DMS153 (cell line): ENCODE measurements around the gene MICALL2.

Experiments used
- DNase-seq: peaks from one replicate; lab custom pipeline; 2025; lab: John Stamatoyannopoulos, UW

Gene MICALL2

DNA sequence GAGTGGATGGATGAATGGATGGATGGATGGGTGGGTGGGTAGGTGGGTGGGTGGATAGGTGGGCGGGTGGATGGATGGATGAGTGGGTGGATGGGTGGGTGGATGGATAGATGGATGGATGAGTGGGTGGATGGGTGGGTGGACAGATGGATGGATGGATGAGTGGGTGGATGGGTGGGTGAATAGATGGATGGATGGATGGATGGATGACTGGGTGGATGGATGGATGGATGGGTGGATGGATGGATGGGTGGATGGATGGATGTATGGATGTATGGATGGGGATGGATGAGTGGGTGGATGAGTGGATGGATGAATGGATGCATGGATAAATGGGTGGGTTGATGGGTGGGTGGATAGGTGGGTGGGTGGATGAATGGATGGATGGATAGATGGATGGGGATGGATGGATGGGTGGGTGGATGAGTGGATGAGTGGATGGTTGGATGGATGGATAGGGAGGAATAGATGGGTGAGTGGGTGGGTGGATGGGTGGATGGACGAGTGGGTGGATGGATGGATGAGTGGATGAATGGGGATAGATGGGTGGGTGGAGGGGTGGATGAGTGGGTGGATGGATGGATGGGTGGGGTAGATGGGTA, 43.8 kb downstream of the MICALL2 start:
- DNase-seq: no peak

DNA sequence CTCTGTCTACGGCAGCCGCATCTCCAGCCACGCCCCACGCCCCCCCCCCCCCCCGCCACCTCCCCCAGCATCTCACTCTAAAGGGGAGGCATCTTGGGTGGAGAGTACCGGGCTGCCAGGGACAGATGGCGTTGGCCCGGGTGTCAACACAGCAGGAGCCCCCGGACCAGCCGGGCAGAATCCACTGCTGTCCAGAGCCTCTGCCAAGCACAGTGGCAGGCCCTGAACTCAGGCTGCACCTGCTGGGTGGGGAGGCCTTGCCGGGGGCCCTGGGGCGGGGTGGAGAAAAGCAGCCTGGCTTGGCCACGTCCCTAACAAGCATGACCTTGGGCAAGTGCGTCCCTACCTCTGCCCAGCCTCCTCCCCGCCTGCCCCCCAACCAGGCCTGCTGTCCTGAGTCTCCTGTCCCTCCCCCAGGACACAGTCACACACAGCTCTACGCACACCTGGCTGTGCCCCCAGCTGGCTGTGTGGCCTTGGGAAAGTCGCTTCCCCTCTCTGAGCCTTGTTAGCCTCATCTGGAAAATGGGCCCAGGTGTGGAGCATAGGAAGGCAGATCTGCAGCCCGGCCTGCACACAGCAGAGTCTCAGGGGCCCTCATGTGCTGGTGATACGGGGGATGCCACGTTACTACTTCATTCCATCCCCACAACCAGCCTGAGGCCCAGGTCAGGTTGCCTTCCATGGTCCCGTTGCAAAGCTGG, 45.2 kb downstream of the MICALL2 start:
- DNase-seq: no peak

DNA sequence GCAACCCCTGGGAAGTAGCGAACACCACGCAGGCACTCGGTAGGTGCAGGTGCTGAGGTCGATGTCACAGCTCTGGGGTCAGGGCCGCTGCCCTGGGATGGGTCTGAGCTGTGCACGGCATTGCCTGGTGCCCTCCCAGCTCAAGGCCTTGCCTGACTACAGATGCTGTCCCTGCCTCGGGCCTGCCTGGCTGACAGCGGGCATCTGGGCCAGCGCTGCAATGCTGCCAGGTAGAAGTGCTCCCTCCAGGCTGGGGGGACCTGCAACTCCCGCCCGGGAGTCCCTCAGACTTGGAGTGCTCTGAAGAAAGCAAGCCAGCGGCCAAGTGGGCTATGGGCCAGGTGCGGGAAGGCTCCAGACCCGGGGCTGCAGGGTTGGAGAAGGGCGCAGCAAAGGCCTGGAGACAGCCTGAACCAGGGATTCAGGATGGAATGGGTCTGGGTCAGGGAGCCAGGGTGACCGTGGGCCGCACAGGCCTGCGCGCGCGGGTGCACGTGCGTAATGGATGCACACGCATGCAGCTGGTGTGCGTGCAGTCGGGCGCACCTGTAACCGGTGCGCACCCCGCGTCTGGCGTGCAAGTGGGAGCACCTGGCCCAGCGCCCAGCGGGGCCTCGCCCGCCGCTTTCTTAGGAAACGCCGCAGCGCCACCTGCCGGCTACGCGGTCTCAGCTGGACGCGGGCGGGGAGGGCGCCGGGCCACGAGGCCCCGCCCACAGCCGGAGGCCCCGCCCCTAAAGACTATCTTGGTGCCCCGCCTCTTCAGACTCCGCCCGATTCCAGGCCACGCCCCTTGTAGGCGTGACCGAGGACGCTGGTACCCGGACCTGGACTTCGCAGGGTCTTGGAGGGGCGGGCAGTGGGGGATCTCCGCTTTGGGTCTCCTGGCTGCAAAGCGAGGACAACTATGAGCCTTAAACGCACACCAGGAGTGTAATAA, 46.7 kb downstream of the MICALL2 start:
- peak; percentile 69 for DNase-seq

DNA sequence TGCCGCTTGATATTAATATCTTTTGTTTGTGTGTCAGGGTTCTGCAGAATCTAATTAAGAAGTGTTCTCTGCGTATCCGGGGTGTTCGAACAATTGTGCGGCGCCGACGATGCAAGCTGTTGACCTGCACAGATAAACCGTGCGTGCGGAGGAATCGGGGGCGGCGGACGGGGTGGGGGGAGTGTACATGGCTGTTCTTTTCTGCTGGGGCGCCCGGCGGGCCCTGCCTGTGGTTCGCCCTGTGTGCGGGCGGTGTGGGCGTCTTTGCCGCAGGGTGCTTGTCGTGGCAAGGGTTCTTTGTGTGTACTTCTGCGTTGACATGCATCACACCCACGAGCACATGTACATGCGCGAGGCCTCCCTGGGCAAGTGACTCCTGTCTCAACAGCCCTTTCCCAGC, 47.9 kb downstream of the MICALL2 start:
- DNase-seq: no peak

DNA sequence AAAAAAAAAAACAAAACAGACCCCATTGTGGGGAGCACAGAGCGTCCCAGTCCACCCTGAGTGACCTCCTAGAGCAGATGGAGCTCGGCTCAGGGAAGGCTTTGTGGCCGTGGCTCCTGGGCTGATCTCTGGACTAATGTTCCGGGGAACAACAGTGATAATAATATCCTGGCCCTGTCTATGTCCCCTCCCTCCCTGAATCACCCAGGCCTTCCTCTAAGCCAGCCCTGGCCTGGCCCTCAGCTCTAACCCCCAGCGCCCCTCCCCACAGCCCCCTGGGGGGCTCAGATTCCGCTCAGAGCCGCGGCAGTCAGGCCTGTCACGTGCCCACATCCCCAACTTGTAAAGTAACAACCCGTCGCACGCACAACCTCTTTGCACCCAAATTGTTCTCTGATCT, 48.3 kb downstream of the MICALL2 start:
- DNase-seq: no peak

DNA sequence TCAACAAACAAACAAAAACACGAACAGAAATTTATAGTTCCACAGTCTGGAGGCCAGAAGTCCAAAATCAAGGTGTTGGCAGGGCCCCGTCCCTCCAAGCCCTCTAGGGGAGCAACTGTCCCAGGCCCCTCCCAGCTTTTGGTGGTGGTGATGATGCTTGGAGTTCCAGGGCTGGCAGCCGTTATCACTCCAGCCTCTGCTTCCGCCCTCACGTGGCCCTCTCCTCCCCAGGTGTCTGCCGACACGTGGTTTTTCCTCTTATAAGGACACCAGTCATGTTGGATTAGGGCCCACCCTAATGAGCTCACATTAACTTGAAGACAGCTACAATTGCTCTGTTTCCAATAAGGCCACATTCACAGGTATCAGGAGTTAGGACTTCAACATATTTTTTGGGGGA, 49.7 kb downstream of the MICALL2 start:
- DNase-seq: no peak

DNA sequence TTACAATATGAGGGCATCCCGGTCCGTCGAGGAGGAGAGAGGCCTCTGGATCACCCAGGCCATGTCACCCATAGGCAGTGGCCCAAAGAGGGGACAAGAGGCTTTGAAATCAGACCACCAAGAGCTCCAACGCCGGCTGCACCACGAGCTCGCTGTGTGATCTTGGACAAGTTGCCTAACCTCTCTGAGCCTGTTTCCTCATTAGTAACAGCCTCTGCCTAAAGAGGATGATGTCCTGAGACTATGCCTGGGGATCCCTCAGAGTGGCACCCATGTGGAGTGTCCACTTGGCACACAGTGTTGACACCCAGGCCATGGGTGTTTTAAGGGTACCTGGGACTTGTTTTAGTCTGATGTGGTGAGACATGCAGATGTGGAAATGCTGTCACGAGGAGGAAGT, 50.8 kb downstream of the MICALL2 start:
- DNase-seq: no peak

DNA sequence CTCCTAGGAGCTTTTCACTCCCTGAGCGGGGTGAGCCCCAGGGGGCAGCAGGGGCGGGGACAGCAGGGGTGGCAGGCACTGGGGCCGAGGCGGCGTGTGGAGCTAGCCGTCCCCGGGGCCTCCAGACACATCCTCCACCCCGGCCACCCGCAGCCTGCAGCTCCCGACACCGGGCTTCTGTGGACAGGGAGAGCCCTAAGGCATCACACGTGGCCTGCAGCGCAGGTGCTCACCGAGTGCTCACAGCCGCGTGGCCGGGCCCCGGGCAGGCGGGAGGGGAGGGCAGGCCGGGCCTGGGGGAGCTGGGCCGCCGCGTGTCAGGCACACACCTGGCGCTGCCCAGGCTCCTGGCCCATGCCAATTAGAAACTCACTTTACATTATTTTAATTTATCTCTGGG, 51.4 kb downstream of the MICALL2 start:
- no peak for DNase-seq

DNA sequence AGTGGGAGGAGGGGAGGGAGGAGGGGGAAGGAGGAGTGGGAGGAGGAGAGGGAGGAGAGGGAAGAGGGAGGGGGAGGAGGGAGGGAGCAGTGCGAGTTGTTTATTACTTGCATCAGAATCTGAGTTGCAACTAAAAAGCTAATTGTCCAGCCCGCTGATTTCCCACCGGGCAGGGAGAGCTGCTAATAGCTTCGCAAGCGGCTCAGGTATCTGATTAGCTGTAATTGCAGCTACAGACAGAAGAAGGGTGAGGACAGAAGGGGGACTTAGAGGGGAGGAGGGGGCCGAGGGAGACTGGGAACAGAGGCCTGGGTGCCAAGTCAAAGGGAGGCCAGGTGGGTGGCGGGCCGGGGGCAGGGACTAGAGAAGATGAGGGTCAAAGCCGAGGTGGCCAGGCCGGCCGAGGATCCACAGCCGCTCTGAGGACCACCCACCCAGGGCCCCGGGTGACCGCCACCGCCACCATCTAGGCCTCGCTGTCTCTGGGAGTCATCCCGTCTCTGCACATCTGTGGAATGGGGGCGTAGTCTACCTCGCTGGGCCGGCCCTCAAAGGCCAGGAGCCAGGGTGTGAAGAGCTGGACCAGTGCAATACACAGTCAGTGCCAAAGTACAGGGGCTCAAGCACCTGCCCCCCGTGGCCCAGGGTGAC, 54.2 kb downstream of the MICALL2 start:
- no peak for DNase-seq

DNA sequence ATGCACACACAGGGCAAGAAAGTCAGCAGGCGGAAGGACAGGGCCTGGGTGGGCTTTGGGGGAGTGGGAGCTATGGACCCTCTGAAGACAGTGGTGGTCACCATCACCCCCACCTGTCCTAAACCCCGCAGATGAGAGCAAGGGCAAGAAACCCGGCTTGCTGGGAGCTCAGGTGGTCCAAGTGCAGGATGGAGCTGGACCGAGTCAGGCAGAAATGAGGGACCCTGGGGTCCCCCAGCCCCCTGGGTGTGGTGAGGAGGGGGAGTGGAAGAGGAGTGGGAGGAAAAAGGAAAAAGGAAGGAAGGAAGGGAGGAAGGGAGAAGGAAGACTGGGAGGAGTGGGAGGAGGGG, 54.8 kb downstream of the MICALL2 start:
- no peak for DNase-seq

DNA sequence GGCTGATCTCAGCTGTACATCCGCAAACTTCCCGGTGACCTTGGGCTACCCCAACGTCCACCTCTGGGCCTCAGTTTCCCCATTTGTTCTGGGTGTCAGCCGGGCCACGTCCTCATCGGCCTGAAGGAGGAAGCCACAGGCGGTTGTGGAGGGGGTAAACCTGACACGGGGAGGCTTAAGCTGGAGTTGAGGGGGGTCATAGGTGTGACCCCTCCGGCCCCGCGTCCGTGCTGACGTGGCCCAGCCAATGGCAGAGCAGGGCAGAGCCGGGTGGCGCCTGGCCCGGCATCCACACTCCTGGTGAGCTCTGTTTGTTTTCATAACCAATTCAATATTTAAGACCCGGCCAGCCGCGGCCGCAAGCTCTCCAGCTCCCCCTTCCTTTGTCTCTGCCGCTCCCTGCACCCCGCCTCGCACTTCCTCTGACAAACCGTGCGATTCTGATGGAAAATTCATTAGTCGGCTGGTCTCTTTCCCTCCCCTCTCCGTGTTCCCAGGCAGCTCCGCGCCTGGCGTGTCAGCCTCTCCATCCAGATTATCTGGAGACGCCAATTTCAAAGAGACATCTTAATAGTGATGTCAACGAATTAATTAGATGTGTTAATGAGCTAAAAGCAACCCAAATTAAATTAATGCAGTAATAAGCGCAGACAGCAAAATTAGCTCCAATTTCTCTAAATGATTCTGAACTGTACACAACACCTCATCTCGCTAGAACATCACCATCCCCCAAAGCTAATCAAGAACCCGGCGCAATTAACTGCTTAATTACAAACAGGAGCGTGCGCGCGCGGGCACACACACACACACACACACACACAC, 55.4 kb downstream of the MICALL2 start:
- peak; percentile 57 for DNase-seq

DNA sequence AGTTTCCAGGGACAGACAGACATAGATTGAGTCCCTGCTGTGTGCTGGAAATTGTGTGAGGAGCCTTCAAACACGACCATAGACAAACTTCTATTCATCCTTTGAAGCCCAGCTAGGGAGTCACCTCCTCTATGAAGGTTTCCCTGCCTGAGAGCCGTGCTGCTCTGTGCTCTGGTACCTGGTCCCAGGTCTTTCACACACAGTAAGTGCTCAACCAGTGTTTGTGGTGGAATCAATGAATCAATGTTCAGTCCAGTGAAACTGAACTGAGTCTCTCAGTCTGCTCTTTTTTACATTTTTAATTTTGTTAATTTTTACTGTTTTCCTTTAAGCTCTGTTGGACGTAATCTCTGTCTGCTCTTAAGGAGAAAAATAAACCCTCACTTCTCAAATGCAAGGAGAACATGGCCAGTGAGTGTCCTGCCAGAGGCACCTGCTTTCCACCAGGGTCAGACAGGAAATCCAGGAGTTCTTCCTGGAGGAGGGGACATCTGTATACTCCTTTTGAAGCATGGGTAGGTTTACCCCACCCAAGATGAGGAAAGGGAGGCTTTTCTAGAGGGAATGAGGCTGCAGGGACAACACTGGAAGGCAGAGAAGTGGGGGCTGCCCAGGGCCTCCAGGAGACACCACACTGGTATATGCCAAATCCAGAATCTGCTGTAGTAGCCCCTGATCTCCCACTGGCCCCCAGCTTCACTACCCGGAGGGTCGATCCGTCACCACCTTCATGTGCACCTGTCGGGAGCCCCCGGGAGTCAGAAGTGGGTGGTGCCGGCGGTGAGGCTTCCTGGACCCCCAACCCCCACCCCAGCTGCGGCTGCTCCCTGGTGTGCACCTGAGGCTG, 56.3 kb downstream of the MICALL2 start:
- DNase-seq: no peak

DNA sequence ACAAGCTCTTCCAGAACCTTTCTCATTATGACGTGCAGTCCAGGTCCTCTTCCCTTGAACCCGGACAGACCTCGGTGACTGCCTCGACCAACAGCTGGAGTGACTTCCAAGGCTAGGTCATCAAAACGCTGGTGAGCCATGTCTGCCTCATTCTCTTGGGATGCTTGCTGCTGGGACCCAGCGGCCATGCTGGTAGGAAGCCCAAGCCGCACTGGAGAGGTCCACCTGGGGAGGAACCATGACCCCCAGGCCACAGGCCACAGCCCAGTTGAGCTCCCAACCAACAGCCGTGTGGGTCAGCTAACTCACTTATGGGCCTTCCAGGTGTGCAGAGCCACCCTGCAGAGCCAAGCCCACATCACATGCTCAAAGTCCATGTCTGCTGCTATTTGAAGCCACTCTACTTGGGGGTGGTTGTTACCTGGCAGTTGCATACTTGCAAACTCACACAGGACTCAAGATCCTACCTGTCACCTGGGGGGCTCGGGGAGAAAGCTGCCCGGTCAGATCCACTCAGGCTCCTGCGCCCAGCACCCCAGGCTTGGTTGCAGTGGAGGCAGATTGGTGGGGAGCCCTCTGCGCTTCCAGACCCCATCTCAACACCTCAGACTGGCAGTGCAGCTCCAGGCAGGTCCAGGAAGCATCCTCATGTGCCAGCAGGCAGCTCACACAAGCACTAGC, 57.0 kb downstream of the MICALL2 start:
- no peak for DNase-seq

DNA sequence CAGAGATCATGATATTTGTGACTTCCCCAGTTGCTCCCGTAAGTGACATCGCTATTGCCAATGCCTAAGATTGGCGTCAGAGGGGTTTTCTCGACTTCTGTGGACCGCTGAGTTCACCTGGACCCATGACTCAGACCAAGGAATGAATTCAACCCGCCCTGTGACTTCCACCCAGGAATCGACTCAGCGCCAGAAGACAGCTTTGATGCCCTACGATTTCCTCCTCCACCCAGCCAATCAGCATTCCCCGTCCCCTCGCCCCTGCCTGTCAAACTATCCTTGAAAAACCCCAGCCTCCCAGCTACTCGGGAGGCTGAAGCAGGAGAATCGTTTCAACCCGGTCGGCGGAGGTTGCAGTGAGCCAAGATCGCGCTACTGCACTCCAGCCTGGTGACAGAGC, 58.3 kb downstream of the MICALL2 start:
- no peak for DNase-seq

DNA sequence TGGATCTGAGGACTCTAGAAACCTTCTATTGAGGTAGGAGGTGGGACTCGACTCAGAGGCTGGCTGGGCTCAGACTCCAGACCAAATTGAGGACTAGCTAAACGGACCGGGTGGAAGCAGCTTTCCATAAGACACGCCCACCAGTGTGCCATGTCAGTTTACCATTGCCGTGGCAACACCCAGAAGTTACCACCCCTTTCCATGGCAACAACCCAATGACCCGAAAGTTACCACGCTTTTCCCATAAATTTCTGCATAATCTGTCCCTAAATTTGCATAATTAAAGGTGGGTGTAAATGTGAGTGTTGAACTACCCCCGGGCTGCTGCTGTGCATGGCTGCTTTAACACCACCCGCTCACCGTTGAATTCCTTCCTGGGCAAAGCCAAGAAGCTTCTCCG, 58.9 kb downstream of the MICALL2 start:
- no peak for DNase-seq

DNA sequence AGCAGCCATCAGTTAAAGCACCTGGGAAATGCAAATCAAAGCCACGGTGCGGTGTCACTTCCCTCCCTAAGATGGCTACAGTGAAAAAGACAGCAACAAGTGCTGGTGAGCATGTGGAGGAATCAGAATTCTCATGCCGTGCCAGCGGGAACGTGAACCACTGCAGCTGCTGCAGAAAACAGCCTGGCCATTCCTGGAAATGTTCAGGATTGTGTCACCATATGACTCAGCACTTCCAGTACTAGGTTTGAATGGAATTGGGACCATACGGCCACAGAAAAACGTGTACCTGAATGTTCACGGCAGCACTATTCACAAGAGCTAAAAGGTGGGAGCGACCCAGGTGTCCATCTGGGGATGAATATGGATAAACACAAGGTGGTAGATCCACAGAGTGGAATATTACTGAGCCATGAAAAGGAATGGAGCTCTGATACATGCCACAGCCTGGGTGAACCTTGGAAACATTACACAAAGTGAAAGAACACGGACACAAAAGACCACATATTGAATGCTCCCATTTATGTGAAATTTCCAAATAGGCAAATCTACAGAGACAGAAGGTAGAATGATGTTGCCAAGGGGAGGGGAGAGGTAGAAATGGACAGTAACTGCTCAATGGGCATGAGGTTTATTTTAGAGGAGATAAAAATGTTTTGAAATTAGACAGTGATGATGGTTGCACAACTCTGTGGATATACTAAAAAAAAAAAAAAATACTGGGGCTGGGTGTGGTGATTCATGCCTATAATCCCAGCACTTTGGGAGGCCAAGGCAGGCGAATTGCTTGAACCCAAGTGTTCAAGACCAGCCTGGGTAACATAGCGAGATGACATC, 61.6 kb downstream of the MICALL2 start:
- DNase-seq: no peak

DNA sequence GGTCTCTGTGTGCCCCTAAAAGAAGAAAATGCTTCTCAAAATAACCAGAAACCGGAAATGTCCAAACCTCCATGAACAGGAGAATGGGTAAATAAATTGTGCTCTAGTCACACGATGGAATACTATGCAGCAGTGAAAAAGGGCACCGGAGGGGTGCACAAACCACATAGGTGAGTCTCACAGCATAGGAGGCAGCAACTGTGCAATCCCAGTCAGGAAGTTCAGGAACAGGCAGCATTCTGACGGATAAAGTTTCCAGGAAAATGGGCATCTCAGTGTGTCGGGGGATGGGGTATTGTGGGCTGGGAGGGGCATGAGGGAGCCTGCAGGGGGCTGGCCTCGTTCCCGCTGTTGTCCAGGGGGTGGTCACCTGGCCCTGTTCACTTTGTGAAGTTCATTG, 63.1 kb downstream of the MICALL2 start:
- DNase-seq: no peak

DNA sequence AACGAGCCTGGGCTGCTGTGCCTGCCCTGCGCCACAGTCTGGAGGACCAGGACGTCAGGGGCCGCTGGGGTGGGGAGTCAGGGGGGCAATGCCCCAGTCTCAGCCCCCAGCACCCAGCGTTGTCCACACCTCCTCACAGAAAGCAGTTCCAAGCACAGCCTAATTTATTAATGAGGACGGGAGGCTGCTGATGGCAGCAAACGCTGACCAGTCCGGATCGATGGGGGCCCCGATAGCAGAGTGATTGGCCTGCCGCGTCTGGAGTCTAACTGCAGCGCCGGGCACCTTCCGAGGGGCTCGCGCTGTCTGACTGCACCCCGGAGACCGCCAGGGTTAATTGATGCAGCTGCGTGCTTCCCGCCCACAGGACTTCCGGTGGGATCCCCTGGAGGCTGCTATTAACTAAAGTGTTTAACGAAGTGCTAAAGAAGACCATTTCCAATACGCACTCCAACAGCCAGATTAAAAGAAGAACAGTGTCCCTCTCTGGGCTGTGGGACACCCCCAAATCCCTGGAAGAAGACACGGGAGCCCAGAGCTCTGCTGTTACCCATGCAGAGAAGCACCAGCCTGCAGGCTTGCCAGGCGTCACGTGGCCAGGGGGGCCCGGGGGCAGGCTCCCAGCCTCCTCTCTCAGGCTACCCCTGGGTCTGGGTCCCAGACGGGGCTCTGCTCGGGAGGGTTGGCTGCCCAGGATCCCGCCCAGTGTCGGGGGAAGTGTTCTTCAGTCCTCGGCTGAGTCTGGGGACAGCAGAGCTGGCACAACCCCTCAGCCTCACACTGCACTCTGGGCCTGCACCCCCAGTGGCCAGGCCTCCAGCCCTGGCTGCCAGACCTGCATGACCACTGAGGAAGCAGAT, 63.8 kb downstream of the MICALL2 start:
- DNase-seq: no peak
